Fibroblast of mammary gland (primary cell): ENCODE measurements around the gene GLB1L3.
"Not testable (repeated sequence)": the region's sequence is repeated elsewhere in the genome, so short reads cannot be mapped to it uniquely, and the experiment has no call there.

Experiments
- DNase-seq: peaks from one replicate; pipeline ENCODE4 v3.0.0-alpha.2; 2010; ENCODE audit warnings: low read depth
- H3K4me3 ChIP-seq: 2 replicates; pipeline ENCODE4 v1.5.1; 2011; ENCODE audit warnings: low read depth, mild to moderate bottlenecking, low read length, moderate library complexity; ENCODE audit not compliant: control insufficient read depth
- CTCF ChIP-seq: conservative IDR thresholded peaks from 2 replicates; pipeline ENCODE4 v1.5.1; 2011; ENCODE audit warnings: low read depth, low read length, inconsistent platforms; ENCODE audit not compliant: control insufficient read depth, insufficient read depth

The GLB1L3 gene

GRCh38 chr11:134282121-134283045 lies 6.2 kb downstream of the GLB1L3 start:
- H3K4me3 ChIP-seq = no peak overlapping the region
- DNase-seq = no peak
- no peak for TF ChIP-seq CTCF

GRCh38 chr11:134283461-134284230 lies 7.5 kb downstream of the GLB1L3 start:
- no peak for DNase-seq
- TF ChIP-seq CTCF = no peak
- no peak overlapping the region for H3K4me3 ChIP-seq

GRCh38 chr11:134284349-134284748 lies 8.2 kb downstream of the GLB1L3 start:
- DNase-seq, H3K4me3 ChIP-seq: not testable (repeated sequence)

GRCh38 chr11:134287561-134287960 lies 11.4 kb downstream of the GLB1L3 start:
- no peak overlapping the region for H3K4me3 ChIP-seq
- no peak for TF ChIP-seq CTCF
- no peak for DNase-seq

GRCh38 chr11:134288486-134288885 lies 12.3 kb downstream of the GLB1L3 start:
- no peak for DNase-seq
- H3K4me3 ChIP-seq = no peak overlapping the region
- no peak for TF ChIP-seq CTCF

- H3K4me3 ChIP-seq = no peak overlapping the region
- TF ChIP-seq CTCF = no peak
- DNase-seq = no peak
These were observed 13.0 kb downstream of the GLB1L3 start for GRCh38 chr11:134289167-134289566.

- no peak for DNase-seq
- no peak for TF ChIP-seq CTCF
- no peak overlapping the region for H3K4me3 ChIP-seq
These were observed 13.6 kb downstream of the GLB1L3 start for GRCh38 chr11:134289789-134290188.
